Measurements from ENCODE around the gene ZNF687.

Gene ZNF687

DNA sequence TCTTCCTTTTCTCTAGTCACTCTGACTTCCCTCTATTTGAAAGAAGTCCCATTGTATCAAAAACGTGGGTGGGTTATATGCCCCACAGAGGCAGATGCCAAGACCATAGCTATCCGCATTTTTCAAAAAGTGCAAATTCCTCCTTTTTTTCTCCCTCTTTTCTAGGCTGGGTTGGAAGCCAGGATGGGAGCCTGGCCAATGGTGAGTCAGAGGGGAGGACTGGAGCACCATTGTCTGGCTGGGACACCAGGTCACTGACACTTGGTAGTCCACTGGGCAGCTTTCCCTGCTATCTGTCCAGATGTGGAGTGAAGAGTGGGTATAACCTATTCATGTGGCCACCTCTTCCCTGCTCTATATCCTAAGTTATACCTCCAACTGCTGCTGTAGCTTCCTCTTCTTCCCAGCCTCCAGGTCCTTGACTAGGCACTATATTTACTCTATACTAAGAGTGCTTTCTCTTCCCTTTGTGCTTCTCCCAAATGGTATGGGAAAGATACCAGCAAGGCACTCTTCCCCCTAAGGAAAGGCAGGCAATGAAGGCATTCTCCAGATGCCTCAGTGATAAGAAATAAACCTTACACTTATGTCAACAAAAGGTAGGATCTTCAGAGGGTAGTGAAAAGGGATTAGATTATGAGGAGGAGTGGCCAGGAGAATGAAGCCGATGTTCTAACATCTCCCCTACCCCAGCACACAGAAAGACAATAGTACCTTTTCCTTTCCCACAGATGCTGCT is 32.2 kb downstream of the ZNF687 start:
- no peak for DNase-seq

DNA sequence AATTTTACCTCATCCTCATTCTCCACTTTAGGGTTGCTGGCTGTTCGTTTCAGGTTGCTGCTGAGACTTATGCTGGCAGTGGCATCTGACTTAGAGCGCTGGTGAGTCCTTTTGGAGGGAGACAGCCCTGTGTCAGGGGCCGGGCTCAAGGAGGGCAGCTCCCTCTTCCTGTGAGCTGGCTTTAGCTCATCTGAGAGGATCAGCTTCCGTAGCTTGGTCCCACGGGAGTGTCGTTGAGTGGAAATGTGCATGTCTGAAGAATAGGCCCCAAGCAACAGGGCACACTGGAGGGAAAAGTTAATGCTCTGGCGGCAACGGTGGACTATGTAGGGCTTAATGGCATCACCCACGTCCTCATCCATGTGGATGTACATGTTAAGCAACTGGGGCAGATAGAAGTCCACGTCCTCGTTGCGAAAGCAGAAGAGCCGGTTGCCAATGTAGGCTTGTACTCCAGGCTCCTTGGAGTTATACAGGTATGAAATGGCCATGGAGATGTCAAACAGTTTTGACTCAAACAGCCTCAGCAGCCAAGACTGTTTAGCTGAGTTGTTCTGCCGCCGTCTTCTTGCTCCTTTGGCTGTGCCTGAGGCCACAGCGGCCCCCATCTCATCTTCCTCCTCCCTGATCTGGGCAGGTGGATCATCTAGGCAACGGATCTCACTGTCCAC is 33.6 kb downstream of the ZNF687 start:
- no peak for DNase-seq

- no peak for DNase-seq
Observed at GRCh38 chr1:151318975-151319374, 36.9 kb downstream of the ZNF687 start.

- DNase-seq: no peak
Observed at GRCh38 chr1:151324390-151324930, 42.4 kb downstream of the ZNF687 start.

GRCh38 chr1:151325231-151325630 is 43.1 kb downstream of the ZNF687 start:
- no peak for DNase-seq

DNA sequence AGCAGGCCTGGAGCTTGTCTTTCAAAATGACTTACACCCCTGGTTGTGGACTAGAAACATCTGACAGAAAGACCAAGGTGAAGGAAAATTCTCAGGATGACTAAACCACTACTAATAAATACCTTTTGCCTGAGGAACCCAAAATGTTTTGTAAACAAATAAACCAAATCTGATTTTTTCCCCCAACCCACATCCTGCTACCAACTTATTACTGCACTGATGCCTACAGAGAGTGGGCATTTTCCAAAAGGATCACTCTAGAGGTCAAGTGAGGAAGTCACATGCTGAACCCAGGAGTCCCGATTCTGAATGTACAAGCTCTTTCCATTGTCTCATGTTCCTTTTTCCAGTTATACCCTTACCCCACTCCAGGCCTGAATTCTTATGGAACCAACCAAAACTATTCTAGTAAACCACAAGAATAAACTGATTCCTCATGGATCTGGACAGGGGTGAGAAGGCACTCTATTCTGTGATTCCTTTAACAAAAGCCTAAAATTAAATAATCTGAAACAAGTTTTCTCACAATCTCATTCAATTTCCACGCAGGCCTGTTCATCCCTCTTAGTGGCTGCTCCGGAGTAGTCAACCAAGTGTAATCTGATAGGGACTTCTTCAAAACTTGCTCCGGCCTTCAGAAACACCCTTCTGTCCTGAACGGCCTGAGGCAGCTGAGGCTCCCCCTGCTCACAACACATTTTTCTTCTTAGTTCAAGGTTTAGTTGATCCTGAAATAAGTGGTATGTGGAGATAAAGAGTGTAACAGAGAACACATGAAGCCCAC is 43.7 kb downstream of the ZNF687 start:
- no peak for DNase-seq

DNA sequence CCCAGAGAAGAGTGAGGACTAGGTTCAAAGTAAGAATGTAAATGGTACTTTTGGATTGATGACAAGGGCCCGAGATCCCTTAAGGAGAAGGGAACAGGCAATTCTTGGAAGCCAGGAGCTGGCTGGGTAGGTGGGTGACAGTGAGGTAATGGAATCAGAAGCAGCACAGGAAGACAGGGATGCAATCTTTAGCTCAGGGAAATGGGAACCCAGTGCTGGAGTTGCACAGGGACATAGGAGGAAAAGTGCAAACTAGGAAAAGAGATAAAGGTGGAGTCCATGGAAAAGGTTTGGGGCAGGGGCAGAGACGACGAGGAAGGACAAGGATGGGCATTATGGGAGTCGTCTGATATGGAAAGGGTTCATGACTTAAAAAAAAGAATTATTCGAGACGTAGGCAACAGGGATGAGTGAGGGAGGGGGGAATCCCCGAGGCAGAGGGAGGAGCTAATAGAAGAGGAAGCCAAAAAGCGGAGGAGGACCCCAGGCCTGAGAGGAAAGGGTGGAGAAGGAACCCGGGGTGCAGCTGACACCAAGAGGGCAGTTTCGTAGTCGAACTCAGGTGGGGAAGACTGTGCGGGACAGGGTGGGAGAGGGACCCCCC is 44.6 kb downstream of the ZNF687 start:
- DNase-seq: peak; percentile 69 to 78

DNA sequence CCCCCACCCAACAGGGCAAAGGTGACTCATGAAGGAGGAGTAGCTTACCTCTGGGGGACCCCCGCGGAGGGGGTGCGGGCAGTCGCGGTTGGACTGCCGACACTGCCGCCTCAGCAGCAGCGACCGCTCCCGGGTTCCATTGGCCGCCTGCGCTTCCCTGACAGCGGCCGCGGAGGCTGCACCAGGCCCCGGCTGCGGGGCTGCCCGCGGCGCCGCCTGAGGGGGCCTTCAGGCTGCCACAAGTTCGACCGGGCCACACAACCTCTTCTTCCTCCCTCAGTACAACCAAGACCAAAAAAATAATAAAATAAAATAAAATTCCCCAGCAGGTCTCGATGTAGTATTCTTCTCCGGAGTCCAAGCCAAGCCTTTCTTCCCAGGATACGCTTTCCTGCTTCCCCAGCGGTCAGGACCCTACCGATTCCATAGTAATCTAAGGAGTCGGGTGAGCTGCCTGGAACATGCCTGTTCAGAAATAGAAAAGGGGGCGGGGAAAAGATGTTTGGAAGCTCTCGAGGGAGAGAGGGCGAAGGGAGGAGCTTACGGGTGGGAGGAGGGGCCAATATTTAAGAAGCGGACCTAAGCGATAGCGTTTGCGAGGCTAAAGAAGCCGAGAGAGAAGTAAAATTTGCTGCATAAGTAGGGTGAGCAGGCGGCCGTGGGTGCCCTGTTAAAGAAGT is 45.3 kb downstream of the ZNF687 start, which contains the start of gene PI4KB:
Gene PI4KB (minus strand): TSS at position 194 of the 680 bp plus-strand sequence. CDS start 10,935 bp downstream, outside the sequence.
- DNase-seq: peak; percentile 94 to 97

- DNase-seq: no peak
Observed at GRCh38 chr1:151327903-151328674, 46.0 kb downstream of the ZNF687 start.

- DNase-seq: no peak
Observed at GRCh38 chr1:151334822-151335221, 52.7 kb downstream of the ZNF687 start.

- no peak for DNase-seq
Observed at GRCh38 chr1:151336556-151336955, 54.5 kb downstream of the ZNF687 start.

DNA sequence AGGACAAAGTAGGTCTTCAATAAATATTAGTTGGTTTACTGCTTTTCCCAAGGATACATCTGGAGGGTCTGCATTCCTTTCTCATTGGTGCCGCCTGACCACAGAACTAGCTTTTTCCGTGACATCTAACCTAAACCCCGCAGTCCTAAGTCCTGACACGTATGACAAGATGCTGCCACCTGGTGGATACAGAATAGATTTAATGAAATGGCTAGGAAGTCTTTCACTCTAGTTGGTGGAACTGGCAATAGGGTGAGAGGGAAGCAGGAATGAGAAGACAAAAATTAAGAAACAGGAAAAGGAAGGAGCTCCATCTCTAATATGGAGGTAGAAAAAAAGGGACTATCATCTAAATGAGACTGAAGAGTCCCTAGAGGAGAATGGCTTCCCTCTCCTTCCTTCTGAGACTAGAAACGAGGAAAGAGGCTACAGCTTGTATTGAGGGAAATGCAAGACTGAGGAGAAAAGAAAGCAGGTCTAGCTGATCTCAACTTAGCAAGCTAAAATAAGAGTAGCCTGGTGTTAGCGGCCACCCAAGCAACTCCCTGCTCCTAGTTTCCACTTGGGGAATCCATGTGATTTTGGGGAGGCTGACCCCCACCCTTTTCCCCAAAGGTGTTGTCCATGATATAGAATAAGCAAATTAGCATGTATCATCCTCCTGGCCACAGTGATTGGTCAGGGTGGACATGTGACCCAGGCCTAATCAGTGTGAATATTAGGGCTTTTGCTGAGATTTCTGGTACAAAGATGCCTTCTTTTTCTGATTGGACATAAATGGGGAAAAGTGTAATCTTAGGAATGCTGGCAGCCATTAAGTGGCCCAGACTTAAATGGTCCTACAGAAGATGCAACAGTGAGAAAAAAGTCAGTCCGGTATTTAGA is 59.0 kb downstream of the ZNF687 start:
- DNase-seq: peak; percentile 56 to 83
